GM12801 (cell line): ENCODE data around the gene NUP133.

Experiments
- CTCF ChIP-seq: IDR thresholded peaks from one replicate; pipeline ENCODE4 v1.5.1; 2011; ENCODE audit warnings: control low read depth; ENCODE audit not compliant: insufficient read length; ENCODE audit errors: extremely low read depth

The NUP133 gene

GRCh38 chr1:229531326-229531725 is 23.2 kb upstream of the NUP133 start:
- no peak for TF ChIP-seq CTCF

DNA sequence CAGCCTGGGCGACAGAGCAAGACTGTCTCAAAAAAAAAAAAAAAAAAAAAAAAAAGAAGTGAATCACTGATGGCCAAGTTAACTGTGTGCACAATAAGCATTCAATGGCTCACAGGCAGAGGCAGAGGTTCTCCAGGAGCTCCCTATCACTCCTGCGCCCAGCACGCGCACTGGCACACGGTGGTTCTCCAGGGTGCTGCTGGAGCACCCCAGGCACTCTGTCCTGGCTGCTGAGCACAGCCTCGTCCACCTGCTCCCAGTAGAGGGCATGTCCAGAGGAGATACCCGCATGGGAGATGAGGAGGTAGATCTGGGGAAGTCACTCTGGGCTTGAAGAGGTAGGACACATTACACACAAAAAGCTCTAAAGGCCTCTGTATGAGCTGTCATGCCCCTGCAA is 21.5 kb upstream of the NUP133 start:
- TF ChIP-seq CTCF, result no peak

DNA sequence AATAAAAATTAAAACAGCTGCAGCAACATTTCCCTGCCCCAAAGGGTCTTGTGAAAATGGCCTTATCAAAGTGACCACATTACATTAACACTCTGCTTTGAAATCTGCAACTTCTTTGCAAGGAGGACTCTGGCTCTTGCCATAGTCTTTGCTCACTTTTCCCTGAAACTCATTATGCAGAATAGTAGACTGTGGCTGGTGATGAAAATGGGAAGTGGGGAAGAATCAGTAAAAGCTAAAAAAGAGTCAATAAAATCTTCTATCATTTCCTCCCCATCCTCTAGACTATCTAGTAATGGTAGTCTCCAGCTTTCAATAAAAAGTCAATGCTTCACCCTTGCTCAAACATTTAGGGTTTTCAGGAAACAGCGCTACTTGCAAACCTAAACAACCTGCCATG is 18.6 kb upstream of the NUP133 start:
- TF ChIP-seq CTCF, result no peak

GRCh38 chr1:229523052-229523451 is 14.9 kb upstream of the NUP133 start:
- TF ChIP-seq CTCF, result no peak

- TF ChIP-seq CTCF, result no peak
Observed at GRCh38 chr1:229514578-229515275, 6.6 kb upstream of the NUP133 start.

DNA sequence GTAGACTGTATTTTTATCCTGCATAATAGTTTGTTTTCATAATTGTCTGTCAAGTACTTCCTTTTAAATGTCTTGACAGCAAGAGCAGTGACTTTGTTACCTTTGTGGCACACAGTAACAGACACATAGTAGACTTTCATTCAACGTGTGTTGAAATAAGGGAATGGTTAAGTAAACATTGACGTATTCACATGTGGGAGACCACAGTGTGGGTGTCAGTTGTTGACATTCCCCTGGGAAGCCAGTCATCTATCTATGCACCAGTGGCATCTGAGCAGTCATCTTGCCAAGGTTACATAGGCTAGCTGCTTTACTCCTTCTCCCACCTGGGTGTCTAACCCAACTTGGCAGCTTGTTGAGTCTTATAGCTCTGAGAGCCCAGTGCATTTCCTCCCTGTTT is 1.4 kb upstream of the NUP133 start:
- TF ChIP-seq CTCF, result no peak

DNA sequence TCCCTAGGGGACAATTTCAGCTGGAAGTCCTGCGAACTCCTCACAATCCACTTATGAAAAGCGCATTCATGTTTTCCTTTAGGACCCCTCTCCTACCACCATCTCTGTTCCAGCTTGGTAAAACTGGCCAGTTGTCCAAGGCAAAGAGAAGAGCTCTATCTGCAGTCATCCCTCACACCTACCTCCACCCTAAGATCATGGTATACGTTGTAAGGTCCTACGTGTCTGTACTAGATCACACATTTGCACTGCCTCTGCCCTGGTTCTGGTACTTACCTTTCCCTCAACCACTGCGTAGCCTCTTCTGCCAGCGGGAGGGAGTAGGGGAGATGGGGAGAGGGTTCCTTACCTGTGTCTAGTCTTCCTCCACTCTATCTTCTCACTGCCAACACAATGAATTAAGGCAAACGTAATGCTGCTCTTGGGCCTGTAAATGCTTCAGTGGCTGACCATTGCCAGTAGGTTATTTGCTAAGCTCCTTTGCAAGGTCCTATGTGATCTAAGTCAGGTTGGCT is 739 bp upstream of the NUP133 start:
- TF ChIP-seq CTCF, result no peak

DNA sequence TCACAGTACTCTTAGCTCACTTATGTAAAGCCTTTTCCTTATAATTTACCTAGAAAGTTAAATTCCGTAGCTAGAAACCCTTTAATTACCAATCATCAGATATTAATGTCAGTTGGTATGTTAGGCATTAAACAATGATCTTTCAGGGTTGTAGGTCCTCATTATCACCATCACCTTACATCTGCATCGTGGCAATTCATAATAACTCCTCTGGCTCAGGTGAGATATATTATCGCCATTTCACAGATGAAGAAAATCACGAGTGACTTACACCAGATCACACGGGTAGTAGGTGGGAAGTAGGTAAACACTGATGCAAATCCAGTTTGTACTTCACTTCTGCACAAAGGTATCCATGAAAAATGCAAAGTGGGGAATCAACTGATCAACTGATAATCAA is 639 bp downstream of the NUP133 start:
- no peak for TF ChIP-seq CTCF
